ENCODE measurements around the gene ZRANB2.

The ZRANB2 gene

GRCh38 chr1:71080739-71081696, at the start of gene ZRANB2:
TSS of gene ZRANB2 (minus strand) at chr1:71081035. CDS start at chr1:71080995, 40 bp downstream.
- H3K4me3 ChIP-seq (replicated peaks; ENCODE audit: low read depth, low read length) = peak within 1 kb of the TSS; percentile 96
- peak; percentile 81 for TF ChIP-seq CTCF (IDR thresholded peaks at IDR 0.05; ENCODE audit: low read depth, low read length, missing control alignments)
- DNase-seq (ENCODE audit: extremely low read depth, low read depth) = peak; percentile 89

GRCh38 chr1:71128060-71128459, 47.2 kb upstream of the ZRANB2 start:
- TF ChIP-seq CTCF (IDR thresholded peaks at IDR 0.05; ENCODE audit: low read depth, low read length, missing control alignments) = no peak
- no peak overlapping the region for H3K4me3 ChIP-seq (replicated peaks; ENCODE audit: low read depth, low read length)
- DNase-seq (ENCODE audit: extremely low read depth, low read depth) = no peak

GRCh38 chr1:71118086-71118485, 37.3 kb upstream of the ZRANB2 start:
- DNase-seq (ENCODE audit: extremely low read depth, low read depth) = no peak
- H3K4me3 ChIP-seq (replicated peaks; ENCODE audit: low read depth, low read length) = no peak overlapping the region
- no peak for TF ChIP-seq CTCF (IDR thresholded peaks at IDR 0.05; ENCODE audit: low read depth, low read length, missing control alignments)

- no peak overlapping the region for H3K4me3 ChIP-seq (replicated peaks; ENCODE audit: low read depth, low read length)
- DNase-seq (ENCODE audit: extremely low read depth, low read depth) = no peak
- no peak for TF ChIP-seq CTCF (IDR thresholded peaks at IDR 0.05; ENCODE audit: low read depth, low read length, missing control alignments)
Measured at GRCh38 chr1:71116729-71117128, 35.9 kb upstream of the ZRANB2 start.

GRCh38 chr1:71106658-71107322, 26.0 kb upstream of the ZRANB2 start:
- no peak overlapping the region for H3K4me3 ChIP-seq (replicated peaks; ENCODE audit: low read depth, low read length)
- no peak for DNase-seq (ENCODE audit: extremely low read depth, low read depth)
- no peak for TF ChIP-seq CTCF (IDR thresholded peaks at IDR 0.05; ENCODE audit: low read depth, low read length, missing control alignments)

- no peak for DNase-seq (ENCODE audit: extremely low read depth, low read depth)
Measured at GRCh38 chr1:71104417-71104816, 23.6 kb upstream of the ZRANB2 start.

More at GRCh38 chr1:71104417-71104816, 23.6 kb upstream of the ZRANB2 start:
- TF ChIP-seq CTCF (IDR thresholded peaks at IDR 0.05; ENCODE audit: low read depth, low read length, missing control alignments) = no peak
- no peak overlapping the region for H3K4me3 ChIP-seq (replicated peaks; ENCODE audit: low read depth, low read length)
